ENCODE measurements around the gene TRIM31.

TRIM31 gene

DNA sequence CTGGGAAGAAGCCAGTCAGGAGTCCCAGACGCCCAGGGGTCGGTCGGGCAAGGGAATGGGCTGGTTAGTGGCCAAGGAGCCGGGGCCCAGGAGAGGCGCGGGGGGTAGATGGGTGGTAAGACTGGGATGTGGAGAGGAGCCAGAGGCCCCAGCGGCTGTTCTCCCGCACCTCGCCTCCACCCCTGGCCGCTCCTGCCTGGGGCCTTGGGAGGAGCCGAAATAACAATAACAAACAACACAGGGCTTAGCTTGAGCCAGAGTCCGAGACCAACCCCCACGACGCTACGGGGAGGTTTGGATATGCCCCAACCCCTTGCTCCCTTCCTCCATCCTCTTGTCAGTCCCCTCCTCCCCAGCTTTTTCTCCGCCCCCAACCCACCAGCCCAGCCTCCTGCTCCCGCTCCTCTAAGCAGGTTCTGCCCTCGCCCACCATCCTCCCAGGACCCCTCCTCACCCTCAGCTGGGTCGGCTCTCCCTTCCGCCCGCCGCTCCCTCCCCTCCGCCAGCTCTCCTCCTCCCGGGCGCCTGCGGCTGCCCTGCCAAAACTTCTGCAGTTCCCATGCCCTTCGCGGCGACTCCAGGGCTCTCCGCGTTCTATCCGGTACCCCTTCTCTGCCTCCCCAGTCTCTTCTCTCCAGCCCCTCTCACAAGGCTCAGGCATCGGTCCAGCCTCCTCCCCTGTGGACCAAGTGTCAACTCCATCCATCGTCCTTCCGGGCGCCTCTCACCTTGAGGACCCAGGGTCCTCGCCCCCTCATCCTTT lies 38.4 kb downstream of the TRIM31 start:
- DNase-seq, result no peak

DNA sequence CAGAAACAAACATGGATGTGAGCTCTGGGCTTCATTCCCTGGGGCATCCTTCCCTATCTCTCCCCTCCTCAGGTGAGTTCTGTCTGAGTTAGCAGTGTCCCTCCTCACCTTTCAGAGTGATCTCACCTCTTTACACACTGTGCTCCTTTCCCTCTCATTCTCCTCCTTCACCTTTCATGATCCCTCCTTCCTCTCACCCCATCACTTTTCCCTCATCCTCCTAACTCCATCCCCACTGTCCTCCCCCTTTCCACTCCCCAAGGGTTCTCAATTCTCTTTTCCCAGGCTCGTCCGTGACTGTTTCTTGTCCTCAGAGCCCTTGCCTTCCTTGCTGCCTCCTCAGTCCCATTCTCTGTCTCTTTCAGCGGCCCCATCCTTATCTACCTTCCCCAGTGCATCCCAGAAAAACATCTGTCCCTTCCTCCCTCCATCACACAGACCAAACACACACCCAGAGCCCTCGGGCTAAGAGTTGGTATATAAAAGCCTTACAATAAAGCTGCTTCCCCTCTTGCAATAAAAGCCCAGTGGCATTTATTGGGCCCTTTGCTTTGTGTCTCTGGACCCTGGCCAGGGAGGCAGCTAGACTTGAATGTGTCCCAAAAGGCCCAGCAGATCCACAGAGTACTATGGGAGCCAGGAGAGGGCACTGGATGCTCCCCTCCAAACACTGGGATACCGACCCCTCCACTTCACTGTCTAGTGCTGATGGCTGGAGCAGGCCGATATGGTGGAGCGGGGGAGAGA lies 39.2 kb downstream of the TRIM31 start:
- DNase-seq, result no peak

DNA sequence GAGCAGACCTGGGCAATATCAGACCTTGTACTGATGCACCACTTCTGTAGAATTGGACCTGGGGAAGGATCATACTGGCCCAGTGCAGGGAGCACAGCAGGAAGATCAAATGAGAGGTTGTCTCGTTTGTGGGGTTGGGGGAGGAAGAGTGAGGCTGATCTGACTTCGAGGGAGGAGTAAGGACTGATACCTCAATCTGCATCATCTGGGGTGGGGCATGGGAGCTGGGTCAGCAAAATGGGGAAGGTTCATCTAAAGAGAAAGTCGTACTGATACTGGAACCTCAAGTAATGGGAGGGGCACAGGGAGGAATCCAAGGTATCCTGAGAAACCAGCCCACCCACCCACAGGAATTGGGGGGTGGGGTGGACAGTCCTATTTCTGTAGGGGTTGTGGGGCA lies 41.0 kb downstream of the TRIM31 start:
- no peak for DNase-seq

DNA sequence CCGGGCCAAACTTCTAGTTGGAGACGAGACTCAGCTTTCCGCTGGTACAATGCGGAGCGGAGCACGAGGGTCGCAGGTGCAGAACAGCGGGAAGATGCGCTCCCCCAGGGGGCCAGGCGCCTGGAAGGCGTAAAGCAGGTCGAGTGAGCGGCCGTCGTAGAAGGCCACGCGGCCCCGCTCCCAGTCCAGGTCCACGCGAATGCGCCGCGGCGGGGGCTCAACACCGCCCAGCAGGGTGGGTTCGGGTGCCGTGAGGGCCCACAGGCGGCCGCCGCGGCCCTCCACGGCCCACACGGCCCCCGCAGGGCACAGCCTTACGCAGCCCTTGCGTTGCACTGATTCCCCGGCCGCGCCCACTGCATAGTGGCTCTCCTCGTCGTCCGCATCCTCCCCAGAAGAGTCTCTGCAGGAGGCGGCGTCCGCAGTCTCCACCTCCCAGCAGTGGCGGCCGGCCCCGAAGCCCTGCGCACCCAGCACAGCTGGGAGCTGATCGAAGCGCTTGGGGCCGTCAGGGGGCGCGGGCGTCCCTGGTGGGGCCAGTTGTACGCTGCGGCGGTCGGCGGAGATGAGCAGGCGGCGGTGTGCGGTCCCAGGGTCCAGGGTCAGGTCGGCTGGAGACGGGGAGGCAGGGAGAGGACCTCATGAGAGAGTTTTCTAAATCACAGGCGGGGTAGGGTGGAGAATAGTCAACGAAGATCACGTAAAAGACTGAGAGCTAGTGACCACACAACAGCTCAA lies 41.6 kb downstream of the TRIM31 start:
- no peak for DNase-seq

DNA sequence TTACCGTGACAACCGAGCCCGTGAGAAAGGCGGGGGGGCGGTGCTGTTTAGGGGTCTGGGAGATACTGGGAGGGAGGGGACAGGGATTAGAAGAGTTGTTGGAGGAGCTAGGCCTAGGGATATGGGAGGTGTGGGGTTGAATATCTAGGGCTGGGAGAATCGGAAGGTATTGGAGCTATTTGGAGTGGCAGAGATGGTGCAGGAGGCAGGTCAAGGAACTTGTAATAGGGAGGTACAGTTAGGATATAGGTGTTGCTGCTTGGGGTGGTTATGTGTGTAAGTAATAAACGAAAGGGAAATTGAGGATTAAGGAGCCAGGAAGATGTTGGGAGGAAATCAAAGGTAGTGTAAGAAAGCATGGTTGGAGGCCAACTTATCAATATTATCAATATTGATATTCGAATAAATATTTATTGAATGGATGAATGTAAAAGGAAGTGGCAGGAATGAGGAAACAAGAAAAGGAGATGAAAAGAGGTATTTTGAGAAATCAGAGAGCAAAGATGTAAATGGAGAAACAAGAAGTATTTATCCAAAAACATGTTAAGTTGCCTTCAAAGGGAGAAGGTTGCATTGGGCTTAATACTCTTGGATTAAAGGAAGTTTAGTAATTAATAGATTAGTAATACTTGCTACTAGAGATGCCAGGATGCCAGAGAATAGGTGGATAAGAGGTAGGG lies 45.3 kb downstream of the TRIM31 start:
- peak; percentile 98 for DNase-seq

DNA sequence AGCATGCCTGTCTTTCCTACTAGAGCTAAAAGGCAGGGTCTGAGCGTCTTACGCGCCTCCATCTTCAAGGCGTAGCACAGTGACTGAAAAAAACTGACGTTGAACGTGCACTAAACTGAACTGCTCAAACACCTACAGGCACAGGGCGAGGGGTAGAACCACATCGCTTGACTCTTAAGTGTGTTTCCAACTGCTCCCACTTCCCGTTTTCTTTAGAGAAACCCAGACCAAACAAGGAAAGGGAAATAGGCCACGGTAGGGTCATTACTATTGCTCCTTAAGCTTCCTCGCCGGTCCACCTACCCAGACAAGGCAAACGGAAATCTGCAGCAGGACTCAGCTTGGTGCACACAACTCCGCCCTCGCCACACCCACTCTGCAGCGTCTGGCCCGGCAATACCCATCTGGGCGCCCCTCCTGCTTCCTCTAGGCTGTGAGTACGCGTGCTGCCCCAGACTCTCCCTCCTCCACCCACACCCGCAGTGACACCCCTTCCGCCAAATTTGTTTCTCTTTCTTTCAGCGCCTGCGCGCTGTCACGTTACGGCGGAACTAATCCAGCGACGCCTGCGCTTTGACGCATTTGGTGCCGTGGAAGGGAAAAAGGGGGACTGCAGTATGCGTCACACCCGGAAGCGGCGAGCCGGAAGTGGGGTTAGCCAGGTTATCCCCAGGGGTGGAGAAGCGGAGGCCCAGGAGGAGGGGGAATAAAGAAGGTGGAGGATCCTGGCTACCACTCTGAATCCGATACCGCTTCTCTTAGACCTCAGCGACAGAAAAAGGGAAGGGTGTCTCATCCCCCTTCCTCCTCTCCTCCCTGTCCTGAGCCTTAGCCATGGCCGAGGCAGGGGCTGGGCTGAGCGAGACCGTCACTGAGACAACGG lies 46.1 kb downstream of the TRIM31 start, which contains the start of gene PPP1R11:
PPP1R11 (plus strand) TSS at position 622 of the 883 bp plus-strand sequence; CDS start at position 835, 213 bp downstream.
- DNase-seq, result peak; percentile 100

DNA sequence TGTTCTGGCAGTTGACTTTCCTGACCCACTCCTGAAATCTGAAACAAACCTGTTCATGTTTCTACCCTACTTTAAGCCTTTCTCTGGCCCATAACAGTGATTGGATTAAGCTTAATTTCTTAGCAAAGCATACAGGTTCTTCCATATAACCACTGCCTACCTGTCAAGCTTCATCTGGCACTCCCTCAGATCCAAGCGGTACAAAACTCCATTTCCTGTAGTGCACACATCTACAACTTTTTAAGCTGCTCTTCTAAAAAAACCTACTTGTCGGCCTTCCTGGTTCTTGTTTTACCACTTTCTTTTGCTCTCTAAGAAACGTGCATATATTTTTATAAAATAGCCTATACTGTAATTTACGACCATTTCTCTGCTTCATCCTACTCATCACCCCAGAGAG lies 46.8 kb downstream of the TRIM31 start:
- peak; percentile 40 for DNase-seq

DNA sequence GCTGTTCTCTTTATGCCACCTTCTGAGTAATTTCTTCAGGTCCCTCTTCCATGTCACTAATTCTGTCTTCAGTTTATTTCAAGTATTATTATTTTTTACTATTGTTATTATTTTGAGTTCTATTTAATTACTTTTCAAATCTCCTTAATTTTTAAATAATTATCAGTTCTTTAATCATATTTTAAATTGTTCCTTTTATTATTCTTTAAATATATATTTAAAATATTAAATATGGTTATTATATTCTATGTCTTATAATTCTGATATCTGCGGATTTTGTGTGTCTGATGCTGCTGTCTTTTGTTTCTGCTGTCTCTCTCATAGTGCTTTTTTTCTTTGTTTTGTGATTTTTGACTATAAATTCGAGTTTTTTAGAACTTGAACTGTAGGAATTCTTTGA lies 49.6 kb downstream of the TRIM31 start:
- no peak for DNase-seq

DNA sequence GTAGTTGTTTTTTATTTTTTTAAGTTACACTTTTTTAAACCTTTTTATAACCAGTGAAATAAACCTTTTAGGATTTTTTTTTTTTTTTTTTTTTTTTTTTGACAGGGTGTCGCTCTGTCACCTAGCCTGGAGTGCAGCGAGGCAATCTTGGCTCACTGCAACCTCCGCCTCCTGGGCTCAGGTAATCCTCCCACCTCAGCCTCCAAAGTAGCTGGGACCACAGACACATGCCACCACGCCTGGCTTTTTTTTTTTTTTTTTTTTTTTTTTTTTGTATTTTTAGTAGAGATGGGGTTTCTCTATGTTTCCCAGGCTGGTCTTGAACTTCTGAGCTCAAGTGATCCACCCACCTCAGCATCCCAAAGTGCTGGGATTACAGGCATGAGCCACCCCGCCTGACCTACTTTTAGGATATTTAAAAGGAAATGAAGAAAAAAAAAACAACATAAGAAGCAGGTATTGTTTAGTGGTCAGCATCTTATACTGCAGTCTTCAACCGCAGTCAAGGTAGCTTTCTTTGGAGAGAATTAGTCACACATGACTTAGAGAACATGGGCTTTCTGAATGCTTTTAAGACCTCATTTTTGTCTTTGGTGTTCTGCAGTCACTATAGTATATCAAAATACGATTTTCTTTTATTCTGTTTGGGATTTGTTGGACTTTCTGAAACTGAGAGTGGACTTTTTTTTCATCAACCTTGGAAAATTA lies 50.3 kb downstream of the TRIM31 start:
- no peak for DNase-seq

DNA sequence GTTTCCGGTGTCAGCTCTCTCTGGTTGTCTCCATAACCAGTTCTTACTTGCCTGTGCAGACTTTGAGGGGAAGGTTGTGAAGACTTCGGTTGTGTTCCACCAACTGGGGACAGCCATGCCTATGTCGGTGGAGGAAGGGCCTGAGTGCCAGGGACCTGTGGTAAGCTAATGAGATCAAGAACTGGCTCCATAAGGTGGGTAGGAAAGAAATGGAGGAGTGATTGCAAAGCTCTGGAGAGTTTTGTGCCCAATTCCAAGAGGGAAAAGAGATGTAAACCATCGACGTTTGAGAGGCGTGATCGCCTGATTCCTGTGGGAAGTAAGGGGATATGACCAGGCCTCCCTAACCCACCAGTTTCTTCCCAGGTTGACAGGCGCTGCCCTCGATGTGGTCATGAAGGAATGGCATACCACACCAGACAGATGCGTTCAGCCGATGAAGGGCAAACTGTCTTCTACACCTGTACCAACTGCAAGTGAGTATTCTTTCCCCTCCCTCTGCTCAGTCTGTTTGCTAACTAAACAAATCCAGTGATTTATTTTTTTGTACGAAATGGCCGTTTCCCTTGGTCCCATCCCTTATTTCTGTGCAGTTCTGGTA lies 50.9 kb downstream of the TRIM31 start:
- DNase-seq, result peak; percentile 69

DNA sequence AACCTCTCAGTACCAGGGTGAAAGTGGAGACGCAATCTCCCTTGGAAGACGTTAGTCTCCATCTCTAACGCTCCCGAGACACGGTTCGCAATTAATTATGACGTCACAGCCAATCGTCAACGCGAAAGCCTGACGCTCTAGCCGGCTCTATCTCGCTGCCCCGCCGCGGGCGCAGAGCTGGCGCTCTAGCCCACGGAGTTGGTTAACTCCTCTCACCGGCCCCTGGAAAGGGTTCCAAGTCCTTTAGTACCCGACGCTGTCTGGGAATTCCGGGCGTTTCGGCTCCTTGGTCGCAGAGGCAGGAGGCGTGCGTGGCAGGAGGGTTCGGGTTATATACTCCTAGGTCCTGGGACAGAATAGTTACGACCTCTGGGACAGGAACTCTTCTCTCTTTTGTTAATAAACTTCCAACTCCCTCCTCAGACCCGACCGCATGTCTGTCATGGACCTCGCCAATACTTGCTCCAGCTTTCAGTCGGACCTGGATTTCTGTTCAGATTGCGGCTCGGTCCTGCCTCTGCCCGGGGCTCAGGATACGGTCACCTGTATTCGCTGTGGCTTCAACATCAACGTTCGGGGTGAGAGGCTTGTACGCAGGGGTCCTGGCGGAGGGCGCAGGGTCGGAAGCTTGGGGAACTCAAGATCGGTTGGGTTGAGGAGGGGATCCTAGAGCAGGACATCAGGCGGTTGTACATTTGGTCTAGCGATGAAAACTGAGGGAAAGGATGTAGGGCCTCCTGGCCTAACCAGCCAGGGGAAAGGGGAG lies 51.6 kb downstream of the TRIM31 start, which contains the start of gene POLR1H:
POLR1H (plus strand) TSS at position 174 of the 766 bp plus-strand sequence; CDS start at position 434, 260 bp downstream.
- DNase-seq, result peak; percentile 99

DNA sequence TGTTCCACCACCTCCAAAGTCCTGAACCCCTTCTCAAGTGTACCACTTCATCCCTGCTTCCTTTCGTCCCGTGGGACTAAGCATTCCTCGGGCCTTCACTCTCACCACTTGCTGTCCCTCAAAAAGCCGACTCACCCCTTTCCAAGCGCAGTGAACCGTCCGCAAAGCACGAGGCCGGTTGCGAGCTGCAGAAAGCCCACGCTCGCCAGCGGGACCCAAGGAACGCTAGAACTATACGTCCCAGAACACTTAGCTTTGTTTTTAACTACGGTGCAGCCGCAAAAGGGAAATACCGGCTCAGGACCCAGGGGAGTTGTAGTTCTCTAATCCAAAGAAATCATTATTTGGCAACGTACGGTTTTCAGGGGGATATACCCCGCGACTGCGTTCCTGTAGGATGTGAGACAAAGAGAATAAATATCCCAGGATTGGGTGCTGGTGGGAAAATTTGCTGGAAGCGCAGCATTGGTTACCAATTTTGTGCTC lies 52.2 kb downstream of the TRIM31 start:
- peak; percentile 61 for DNase-seq

DNA sequence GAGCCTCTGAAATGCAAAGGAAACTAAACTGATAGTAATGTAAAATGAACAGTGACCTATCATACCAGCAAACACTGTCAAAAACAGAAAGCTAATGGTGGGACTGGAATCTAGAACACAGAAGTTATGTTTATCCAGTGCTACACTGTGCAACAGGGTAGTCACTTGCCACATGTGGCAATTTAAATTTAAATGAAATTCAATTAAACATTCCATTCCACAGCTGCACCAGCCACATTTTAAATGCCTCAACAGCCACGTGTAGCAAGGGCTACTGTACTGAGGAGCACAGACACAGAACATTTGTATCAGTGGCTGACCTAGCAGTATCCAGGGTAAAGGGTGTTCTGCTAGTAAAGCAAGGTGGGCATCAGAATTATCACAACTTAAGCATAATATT lies 57.4 kb downstream of the TRIM31 start:
- DNase-seq, result no peak

DNA sequence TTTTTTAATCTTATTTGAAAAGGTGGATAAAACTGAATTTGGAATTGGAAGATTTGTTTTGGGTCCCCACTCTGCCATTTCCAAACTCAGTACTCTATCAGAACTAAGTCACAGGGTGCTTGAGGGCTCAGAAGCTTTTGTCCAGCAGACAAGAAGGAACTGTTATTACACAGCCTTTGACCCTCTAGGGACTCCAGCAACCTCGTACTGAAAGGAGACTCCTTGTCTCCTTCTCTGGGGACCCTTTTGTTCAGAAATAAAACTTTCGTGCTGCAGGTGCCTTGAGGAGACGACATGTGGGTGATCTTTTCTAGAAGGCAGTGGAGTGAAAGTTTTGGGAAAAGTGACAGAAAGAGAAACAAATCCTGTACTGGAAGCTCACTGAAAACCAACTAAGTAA lies 59.2 kb downstream of the TRIM31 start:
- DNase-seq, result no peak
